GM19324 (cell line): ENCODE data around the gene PNKP.

Experiments used
- ATAC-seq: cut with Tn5 transposase; IDR thresholded peaks from one replicate; pipeline ENCODE4 v1.9.1; 2021; ENCODE audit warnings: mild to moderate bottlenecking, moderate library complexity; ENCODE audit not compliant: unreplicated experiment, low FRiP score

The PNKP gene

DNA sequence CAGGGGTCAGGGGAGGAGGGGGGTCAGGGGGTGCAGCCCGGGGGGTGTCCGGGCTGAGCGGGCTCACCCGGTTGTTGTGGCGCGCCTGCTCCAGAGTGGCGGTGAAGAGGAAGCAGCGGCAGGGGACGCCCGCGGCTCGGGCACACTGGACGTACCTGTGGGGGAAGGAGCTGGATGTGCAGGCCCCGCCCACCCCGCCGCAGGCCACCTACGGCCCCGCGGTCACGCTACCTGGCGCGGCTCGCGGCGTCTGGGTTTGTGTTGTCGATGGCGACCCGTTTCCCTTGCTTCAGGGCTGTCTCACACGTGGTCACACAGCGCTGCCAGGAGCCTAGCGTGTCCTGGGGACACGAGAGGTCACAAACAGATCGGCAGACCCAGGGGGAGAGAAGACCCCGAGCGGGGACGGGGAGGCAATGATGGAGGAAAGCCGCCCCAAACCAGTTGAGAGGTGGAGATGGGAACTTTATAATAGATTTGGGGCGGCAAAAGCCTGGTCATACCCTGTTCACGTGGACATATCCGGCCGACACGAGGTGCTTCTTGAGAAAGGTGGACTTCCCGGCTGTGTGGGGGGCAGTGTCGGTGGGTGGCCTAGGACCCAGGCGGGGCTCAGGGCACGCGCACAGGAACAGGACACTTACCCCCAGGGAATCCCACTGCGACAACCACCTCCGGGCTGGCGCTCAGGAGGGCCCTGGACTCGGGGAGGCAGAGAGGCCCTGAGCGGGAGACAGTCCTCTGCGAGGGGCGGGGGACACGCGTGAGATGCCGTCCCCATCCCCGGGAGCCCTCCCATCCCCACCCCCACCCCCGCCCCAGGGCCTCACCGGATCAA is 5.6 kb downstream of the PNKP start:
- no peak for ATAC-seq

DNA sequence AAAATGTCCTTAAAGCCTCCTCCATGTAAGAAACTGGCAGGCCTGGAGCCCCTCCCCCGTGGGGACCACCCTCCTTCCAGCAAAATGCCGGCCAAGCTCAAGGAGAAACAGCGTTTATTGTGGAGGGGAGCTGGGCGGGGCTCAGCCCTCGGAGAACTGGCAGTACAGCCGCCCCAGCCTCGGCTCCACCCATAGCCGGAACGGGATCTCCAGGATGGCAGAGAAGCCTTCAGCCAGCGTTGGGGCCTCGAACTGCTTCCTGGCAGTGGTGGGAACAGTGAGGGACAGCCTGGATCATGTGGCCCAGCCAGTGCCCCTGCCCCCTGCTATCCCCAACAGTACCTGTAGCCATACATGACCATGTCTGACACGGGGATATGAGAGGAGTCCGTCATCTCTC is 6.3 kb downstream of the PNKP start:
- no peak for ATAC-seq

DNA sequence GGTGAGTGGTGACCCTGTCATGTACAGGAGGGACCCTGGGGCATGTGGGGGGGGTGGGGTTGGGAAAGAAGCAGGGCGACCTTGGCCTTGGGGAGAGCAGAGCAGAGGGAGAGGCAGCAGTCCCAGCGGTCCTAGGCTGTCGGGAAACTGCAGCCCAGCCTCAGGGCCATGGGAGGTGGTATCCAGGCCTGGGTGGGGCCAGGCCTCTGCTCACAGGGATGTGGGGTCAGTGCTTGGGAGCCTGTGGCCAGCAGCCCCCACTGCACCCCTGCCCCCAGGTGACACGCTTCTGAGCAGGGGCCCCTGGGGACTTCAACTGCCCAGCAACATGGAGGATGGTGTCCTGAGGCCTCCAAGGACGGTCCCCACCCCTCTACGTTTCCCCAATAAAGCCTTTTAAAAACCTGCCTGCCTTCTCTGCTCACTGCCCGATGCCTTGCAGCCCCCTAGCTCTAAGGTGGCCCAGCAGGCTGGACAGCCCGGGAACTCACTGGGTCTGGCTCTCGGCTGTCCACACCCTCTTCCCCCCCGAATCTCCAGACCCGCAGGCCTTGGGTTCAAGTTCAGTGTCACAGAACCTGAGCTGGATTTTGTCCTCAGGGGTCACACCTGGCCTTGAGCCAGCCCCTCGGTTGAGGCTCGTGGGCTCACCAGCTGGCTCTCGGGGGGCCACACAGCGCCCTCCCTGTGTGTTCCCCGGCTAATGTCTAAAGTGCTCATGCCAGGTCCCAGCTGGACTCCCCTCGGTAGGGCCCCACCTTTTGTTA is 6.9 kb downstream of the PNKP start:
- no peak for ATAC-seq

DNA sequence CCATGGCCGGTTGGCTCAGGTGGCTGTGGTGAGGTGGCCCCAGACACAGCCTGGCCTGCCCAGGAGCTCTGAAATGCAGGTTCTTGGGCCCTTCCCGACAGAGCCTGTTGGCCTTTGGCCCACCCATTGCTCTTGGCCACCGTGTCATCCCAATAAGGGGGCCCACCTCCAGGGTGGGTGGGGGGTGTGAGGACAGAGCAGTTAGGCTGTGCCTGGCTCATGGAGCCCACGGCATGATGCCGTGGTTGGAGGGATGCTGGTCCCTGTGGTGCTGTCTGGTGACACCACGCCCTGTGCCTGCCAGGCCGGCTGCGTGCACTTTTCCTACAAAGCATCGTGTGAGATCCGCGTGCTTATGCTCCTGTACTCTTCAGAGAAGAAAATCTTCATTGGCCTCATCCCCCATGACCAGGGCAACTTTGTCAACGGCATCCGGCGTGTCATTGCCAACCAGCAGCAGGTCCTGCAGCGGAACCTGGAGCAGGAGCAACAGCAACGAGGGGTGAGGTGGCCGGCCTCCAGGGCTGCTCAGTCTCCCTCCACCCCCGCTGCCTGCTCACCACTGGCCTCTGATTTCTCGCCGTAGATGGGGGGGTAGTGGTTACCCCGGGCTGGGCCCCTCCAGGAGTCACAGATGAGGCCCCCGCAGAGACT is 7.6 kb downstream of the PNKP start:
- ATAC-seq: no peak

DNA sequence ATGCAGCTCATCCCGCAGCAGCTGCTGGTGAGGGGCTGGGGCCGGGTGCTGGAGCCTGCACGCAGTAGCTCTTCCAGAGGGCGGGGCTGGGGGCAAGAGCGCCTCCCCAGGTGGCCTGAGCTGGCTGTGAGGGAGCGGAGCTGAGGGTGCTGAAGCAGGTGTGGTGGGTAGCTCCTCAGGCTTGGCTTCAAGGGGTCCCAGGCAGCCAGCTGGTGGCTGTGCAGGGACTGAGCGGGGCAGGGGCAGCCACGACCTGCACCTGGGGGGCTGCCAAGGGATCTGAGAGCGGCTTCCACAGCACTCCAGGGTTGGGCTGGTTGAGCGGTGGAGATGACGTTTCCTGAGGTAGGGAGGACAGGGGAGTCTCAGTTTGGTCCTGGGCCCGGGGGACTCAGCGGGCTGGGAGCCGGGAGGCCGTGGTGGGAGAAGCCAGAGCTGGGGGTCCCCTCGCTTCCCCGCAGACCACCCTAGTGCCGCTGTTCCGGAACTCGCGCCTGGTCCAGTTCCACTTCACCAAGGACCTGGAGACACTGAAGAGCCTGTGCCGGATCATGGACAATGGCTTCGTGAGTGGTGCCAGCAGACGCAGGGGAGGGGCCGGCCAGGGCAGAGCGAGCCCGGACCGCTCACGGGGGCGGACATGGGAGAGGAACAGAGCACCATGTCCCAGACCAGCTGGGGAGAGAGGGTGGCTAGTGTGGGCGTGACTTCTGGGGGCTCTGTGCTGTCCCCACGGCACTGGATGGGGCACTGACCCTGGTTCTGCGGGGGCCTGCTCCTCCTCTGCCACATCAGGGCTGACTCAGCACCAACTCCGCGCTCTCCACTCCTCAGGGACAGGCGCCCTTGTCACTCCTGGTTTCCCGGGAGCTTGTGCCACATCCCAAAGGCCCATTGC is 9.0 kb downstream of the PNKP start:
- no peak for ATAC-seq

DNA sequence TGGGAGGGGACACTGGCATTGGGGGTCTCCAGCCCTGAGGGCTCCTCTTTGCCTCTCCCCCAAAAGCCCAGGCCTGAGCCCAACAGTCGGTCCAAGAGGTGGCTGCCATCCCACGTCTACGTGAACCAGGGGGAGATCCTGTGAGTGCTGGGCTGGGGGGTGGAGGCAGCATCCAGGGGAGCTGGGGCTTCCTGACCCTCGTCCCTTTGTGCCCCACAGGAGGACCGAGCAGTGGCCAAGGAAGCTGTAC is 9.6 kb downstream of the PNKP start:
- no peak for ATAC-seq

DNA sequence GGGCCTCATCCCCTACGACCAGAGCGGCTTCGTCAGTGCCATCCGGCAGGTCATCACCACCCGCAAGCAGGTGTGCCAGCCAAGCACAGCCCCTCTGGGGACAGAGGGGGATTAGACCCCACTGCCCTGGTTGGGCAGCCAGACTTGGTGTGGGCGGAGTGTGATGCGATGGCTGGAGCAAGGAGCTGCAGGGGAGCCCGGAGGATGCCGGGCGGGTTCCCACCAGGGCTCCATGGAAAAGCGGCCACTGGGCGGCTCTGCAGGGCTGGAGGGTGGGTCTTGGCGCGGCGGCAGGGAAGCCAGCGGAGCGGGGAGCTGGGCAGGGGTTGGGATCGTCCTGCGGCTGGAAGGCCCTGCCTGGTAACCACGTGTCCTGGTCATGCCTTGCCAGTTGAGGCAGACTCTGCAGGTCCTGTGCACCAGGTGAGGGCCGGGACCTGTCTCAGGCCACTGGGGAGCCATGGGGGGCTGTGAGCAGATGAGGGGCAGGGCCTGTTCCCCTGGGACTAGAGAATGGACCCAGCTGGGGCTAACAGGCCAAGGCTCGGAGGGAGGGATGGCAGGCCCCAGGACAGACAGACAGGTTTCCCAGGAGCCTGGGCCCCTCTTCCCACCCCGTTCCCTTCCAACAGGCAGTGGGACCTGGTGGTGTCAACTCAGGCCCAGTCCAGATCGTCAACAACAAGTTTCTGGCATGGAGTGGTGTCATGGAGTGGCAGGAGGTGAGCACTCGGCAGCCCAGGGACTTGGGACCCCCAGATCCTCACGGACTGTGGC is 10.1 kb downstream of the PNKP start:
- no peak for ATAC-seq

DNA sequence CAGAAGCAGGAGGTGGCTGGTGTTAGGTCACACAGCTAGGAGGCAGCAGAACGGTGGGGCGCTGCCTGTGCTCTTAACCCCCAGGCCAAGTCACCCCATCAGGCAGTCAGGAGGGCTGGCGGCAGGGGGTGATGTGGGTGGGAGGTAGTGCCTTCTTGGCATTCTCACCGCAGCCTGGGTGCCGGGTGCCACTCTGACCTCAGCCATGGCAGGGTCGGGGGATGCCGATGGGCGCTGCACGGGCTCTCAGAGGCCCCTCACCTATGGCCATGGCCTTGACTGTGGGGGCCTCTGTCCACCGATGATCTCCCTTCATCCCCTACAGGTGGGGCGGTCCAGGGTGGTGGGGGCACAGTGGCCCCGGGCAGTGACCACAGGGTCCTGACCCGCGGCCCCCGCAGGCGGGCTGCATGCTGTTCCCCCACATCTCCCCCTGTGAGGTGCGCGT is 10.8 kb downstream of the PNKP start:
- ATAC-seq: no peak

DNA sequence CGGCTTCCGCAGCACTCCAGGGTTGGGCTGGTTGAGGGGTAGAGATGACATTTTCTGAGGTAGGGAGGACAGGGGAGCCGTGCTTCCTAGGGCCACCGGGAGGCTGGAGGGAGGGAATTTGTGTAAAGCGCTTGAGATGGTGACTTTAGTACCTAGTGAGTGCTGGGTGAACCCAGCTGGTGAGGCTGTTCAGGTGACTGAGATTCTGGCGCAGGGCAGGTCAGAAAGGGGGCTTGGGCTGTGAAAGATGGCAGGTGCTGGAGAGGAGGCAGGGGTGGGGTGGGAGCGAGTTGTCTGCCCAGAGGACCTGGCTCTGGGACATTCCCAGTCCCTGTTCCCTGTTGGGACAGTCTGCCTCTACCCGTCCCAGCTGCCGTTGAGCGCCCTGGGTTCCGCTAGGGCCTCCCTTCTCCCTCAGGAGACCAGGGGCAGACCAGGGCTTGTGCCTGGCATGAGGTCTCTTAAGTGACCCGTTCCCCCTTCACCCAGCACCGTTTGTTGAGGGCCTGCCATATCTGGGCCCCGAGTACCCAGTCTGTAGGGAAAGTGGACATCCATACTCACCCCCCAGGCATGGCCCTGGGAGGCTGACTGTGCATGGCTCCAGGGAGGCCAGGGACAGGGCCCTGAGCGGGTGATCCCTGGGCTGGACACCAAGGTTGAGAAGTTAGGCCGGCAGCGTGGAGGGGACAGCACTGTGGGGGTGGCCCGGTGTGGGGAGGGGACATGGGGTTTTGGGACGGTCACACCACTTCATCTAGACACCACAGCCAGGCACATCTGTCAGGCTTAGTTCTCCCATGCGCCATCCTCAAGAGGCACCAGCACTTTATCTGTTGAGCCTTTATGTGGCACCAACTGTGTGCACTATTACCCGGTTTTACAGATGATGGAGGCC is 11.5 kb downstream of the PNKP start:
- no peak for ATAC-seq

DNA sequence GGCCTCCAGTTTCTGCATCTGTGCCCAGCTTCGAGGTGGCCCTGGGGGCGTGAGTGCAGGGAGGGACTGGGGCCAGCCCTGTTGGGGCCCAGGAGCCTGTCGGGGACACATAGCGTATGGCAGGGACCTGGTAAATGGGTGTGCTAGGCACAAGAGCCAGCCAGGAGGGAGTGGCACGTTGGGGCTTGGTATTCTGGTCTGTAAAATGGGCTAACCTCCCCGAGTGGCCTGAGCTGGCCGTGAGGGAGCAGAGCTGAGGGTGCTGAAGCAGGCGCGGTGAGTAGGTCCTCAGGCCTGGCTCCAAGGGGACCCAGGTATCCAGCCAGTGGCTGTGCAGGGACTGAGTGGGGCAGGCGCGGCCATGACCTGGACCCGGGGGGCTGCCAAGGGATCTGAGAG is 12.1 kb downstream of the PNKP start:
- ATAC-seq: no peak

DNA sequence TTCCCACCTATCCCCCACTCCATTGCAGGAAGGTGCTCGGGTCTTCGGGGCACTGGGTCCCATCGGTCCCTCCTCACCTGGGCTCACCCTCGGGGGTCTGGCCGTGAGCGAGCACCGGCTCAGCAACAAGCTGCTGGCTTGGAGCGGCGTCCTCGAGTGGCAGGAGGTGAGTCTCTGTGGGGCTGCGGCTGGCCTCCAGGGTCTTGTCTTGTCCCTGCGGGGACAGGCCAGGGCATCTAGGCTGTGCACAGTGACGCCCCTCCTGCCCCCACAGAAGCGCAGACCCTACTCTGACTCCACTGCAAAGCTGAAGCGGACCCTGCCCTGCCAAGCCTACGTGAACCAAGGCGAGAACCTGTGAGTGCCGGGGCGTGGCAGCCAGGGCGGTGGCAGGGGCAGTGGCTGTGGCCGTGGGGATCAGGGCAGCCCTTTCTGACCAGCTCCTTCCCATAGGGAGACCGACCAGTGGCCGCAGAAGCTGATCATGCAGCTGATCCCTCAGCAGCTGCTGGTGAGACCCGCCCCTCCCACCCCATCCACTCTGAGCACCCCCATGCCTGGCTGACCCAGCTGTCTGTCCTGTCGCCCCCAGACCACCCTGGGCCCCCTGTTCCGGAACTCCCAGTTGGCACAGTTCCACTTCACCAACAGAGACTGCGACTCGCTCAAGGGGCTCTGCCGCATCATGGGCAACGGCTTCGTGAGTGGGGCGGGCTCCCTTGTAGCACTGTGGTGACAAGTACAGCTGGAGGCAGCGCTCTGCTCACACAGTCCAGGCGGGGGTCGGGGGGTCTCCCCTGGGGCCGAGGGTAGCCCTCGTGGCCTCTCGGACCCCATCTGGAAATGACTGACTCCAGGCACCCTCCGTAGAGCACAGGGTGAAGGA is 12.8 kb downstream of the PNKP start:
- ATAC-seq: no peak

DNA sequence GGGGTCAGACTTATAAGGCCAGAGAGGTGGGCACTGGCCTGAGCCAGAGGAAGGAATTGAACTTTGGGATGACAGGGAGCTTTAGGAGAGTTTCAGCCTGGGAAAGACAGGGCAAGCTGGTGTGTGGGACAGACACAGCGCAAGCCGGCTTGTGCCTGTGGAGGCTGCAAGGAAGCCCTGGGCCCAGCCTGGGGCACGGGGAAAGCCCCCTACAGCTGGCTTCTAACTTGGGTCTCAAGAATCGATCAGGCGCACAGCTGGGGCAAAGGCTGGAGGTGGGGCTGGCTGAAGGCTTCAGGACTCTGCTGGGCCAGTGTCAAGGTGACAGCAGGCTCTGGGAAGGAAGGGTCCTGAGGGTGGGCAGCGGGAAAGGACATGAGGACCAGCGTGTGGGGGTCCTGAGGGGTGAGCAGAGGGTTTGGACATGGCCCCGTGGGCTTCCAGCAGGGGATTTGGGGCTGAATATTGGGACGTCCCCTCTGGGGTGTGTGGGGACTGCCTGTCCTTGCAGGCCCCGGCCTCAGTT is 13.5 kb downstream of the PNKP start:
- no peak for ATAC-seq

DNA sequence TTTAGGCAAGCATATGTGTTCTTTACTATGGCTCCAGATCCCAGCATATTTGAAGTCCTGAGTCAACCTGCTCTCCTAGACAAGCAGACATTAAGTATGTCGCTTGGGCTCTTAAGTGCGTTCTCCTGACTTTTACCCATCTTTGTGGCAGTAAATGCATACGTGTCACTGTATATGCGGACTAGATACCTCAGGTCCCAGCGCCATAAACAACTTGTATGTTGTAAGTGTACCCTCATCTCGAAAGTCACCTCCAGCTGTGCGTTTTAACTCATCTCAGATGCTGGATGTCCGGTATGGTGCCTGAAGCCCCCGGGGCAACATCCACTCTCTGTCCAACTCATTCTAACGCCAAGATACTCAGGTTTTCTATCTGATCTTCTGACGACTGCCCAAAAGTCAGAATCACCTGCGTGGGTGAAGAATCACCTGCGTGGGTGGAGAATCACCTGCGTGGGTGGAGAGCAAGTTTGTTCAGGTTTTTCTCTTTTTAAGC is 14.7 kb downstream of the PNKP start:
- ATAC-seq: no peak

DNA sequence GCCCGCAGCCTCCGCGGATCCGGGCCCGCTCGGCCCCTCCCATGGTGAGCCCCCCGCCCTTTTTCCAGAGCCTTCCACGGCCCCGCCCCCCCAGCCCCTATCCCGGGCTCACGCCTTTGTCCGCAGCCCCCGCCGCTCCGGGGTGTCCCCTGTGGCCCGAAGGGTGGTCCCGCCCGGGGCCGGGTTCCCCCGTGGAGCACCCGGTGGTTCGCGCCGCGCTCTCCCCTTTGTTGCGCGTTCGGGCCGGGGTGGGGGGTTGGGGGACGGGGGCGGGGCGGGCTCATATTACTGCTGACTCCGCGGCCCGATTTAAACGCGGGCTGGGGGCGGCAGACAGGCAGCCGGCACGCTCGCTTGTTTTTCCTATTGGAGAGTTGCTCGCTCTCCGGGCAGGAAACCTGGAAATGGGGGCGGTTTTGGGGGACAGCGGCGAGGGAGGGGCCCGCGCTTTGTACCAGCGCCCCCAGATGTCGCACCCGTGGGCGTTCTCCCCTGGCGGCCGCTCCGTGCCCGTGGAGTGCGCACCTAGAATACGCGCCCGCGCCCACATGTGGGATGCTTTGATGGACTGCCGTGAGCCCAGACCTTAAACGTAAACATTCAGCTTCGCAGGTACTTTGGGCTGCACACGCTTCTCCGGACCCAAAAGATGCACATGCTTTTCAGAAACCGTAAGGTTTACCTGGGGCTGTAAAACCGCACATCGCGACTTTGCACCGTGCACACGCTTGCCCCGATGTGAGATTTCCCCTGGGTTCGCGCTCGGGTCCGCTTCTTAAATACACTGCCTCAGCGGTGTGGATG is 15.7 kb downstream of the PNKP start:
- peak; percentile 10 for ATAC-seq

DNA sequence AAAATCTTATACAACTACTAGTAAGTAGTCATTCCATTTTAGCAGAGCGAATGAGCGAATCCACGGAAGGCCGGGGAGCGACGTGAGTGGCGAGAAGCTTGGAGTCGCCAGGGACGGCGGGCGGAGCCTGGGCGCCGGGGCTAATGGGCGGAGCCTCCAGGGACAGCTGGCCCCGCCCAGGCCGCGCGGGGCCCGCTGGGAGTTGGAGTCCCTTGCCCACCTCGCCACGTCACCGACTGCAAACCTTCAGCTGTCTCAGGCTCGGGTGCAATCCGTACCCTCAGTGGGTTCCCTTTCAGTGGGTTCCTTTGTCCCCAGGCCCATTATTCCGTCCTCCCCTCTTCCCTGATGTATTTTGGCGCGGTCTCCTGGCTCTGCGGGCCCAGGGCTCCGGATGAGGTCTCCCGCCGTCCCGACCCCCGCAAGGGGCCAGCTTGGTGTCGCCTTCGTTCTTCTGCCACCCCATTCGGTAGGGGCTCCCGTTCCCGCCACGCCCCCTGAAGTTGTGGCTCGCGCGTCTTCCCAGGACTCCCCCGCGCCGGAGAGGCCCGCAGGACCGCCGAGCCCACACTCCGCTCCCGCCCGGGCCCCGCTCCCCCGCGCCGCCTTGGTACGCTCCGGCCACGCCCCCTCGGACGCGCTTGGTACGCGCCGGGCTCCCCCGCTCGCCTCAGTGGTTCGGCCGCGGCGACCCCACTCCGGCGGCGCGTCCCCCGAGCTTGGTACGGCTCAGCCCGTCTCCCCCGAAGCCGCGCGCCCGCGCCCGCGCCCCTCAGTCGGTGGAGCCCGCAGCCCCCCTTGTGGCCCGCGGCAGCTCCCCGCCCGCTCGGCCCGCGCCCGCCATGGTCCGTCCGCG is 16.7 kb downstream of the PNKP start, which contains the start of gene PTOV1:
Gene PTOV1 (plus strand): TSS at position 673 of the 856 bp plus-strand sequence.
- peak; percentile 67 for ATAC-seq

DNA sequence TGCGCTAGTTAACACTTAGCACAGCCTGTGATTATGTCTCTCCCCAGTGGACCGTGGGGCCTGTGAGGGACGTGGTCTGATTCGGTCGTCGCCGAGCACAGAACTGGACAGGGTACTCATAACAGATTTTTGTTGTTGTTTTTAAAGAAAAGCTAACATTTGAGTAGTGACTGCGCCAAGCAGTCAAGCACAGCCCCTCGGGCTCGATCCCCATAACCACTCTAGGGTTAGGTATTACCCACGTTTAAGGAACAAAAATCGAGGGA is 17.2 kb downstream of the PNKP start:
- ATAC-seq: no peak
